ENCODE measurements around the gene WNT9A. TPM values are rescaled to one million over a fixed set of nuclear protein-coding genes. Genes with fewer than 3 reads are reported as not detected.

The WNT9A gene
- total and polyA plus RNA-seq, 9 of the 15 experiments (the other 6 are each of a cell fraction or from before 2014, with no cell fraction given), result 0.04 to 0.17 (median 0.10) TPM; not detected in 4

- H3K36me3 ChIP-seq (ENCODE audit: control insufficient read depth, insufficient read depth, low read length), result no peaks in the 10 kb centered on the region
- POLR2A ChIA-PET, result interaction anchor here (0.5 kb wide), 1 partner anchor 14 kb away, joined by 3 read pairs; no protein-coding TSS in a partner anchor
- H3K27ac ChIP-seq (ENCODE audit: extremely low read depth, low read depth, low read length), result no peak overlapping the region
- H4K20me1 ChIP-seq (replicated peaks; ENCODE audit: control insufficient read depth, insufficient read depth, low read length), result no peaks in the 10 kb centered on the region; the same call in 1 of the 2 replicates
- no peak overlapping the region for H3K4me3 ChIP-seq
- no peaks in the 10 kb centered on the region; the same call in 1 of the 2 replicates for H3K9me3 ChIP-seq (replicated peaks; ENCODE audit: control insufficient read depth, insufficient read depth, low read depth, low read length)
- peak overlapping the region in 1 of 2 experiments; percentile 4; a peak in 1 of 4 replicates for H3K9ac ChIP-seq (ENCODE audit: insufficient read depth in 1 of 2, low read depth in 2 of 2, low read length in 2 of 2)
- CTCF ChIA-PET (ENCODE audit: low intra/inter-chr PET ratio), result no interaction called here
- no peak overlapping the region for H3K4me2 ChIP-seq (ENCODE audit: insufficient read depth, low read length)
- no peaks in the 10 kb centered on the region for H3K79me2 ChIP-seq (ENCODE audit: control insufficient read depth, insufficient read depth, low read length)
- 14% methylated on average over 20 of the region's 20 CpGs for WGBS (ENCODE audit: insufficient coverage, low coverage, missing lambda C conversion rate)
- FAIRE-seq (no peak), ATAC-seq (no peak), DNase-seq (ENCODE audit: extremely low read depth in 1 of 4, low spot score in 3 of 4) (no peak)
- H2AFZ ChIP-seq (ENCODE audit: low read depth, low read length), result no peak overlapping the region
- H3K4me1 ChIP-seq (replicated peaks in 1 of 2; ENCODE audit: control insufficient read depth in 2 of 2, insufficient read depth in 2 of 2, low read length in 2 of 2), result peaks cover 0 to 32% of the 10 kb centered on the region in 2 experiments; a peak in 1 of 5 replicates
- no peaks in the 10 kb centered on the region for H3K9me1 ChIP-seq (ENCODE audit: control insufficient read depth, insufficient read depth, low read length)
- no peak for TF ChIP-seq CEBPB (tag; IDR thresholded peaks at IDR 0.05)
- TF ChIP-seq ATF7 (IDR thresholded peaks at IDR 0.05), result no peak
- TF ChIP-seq, protein P1, sequence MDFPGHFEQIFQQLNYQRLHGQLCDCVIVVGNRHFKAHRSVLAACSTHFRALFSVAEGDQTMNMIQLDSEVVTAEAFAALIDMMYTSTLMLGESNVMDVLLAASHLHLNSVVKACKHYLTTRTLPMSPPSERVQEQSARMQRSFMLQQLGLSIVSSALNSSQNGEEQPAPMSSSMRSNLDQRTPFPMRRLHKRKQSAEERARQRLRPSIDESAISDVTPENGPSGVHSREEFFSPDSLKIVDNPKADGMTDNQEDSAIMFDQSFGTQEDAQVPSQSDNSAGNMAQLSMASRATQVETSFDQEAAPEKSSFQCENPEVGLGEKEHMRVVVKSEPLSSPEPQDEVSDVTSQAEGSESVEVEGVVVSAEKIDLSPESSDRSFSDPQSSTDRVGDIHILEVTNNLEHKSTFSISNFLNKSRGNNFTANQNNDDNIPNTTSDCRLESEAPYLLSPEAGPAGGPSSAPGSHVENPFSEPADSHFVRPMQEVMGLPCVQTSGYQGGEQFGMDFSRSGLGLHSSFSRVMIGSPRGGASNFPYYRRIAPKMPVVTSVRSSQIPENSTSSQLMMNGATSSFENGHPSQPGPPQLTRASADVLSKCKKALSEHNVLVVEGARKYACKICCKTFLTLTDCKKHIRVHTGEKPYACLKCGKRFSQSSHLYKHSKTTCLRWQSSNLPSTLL (IDR thresholded peaks at IDR 0.05), result no peak
- TF ChIP-seq, protein P2, sequence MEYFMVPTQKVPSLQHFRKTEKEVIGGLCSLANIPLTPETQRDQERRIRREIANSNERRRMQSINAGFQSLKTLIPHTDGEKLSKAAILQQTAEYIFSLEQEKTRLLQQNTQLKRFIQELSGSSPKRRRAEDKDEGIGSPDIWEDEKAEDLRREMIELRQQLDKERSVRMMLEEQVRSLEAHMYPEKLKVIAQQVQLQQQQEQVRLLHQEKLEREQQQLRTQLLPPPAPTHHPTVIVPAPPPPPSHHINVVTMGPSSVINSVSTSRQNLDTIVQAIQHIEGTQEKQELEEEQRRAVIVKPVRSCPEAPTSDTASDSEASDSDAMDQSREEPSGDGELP (CRISPR knock-in tag; IDR thresholded peaks at IDR 0.05; ENCODE audit: borderline replicate concordance), result peak; percentile 18; the same call in 1 of the 2 replicates
- TF ChIP-seq ZNF133 (CRISPR knock-in tag; IDR thresholded peaks at IDR 0.05), result no peak
- TF ChIP-seq, protein P3, sequence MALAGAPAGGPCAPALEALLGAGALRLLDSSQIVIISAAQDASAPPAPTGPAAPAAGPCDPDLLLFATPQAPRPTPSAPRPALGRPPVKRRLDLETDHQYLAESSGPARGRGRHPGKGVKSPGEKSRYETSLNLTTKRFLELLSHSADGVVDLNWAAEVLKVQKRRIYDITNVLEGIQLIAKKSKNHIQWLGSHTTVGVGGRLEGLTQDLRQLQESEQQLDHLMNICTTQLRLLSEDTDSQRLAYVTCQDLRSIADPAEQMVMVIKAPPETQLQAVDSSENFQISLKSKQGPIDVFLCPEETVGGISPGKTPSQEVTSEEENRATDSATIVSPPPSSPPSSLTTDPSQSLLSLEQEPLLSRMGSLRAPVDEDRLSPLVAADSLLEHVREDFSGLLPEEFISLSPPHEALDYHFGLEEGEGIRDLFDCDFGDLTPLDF (CRISPR knock-in tag; IDR thresholded peaks at IDR 0.05), result no peak
- no peak for TF ChIP-seq ZFX (CRISPR knock-in tag; IDR thresholded peaks at IDR 0.05)
- BruUV-seq (replicated peaks), result no TSS peak
- peaks cover 55 to 80% of the 10 kb centered on the region in 2 experiments; a peak in 4 of 5 replicates for H3K27me3 ChIP-seq (ENCODE audit: control insufficient read depth in 2 of 2, insufficient read depth in 2 of 2, low read length in 2 of 2)
- intact Hi-C loops (cut with micrococcal nuclease), result no loop called here
- in situ Hi-C loops (cut with MboI), result loop anchor here (10.0 kb wide), 1 partner anchor 172 kb away; no protein-coding TSS in a partner anchor
Measured at GRCh38 chr1:227937031-227937837, 10.5 kb downstream of the WNT9A start.
